ENCODE results near the gene USP21. TPM values are rescaled to one million over a fixed set of nuclear protein-coding genes. Genes with fewer than 3 reads are reported as not detected.

USP21 gene
- total and polyA plus RNA-seq, 2 of the 4 experiments (the other 2 are of a cell fraction) = 6.3 to 23.8 TPM

DNA sequence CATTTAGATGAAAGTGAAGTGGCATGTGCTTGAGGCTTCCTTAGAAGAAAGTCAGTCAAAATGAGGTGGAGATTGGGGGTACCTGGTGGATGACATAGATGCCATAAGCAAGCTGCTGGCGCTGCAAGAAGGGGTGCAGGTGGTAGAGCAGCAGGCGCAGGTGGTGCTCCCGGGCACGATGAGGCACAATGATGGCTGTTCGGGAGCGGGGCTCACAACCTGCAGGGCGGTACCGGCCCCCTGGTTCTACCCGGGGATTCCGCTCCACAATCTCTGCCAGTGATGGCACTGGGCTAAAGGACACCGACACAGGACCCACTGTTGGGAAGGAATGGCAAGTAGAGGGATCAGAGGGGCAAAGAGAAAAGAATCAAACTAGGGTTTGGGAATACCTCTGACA is 15.6 kb downstream of the USP21 start:
- BruUV-seq (replicated peaks) = no TSS peak
- WGBS, 2 experiments (ENCODE audit: extremely low coverage in 2 of 2, insufficient read length in 1 of 2) = 100% methylated on average over 7 of the region's 11 CpGs; no CpG with 5 or more reads in 1 of the 2 experiments
- CTCF ChIA-PET = no interaction called here

More for the DNA sequence above, 15.6 kb downstream of the USP21 start:
- Histone ChIP-seq H3K4me3 (ENCODE audit: insufficient read depth, low read depth, low read length) (no peak overlapping the region), H3K4ac (ENCODE audit: low read depth, low read length) (no peak overlapping the region), H3K14ac (replicated peaks; ENCODE audit: low read depth, low read length) (no peak overlapping the region), H3K27ac (ENCODE audit: insufficient read depth, low read length) (no peak overlapping the region), H3K9me1 (ENCODE audit: insufficient read depth, low read length) (peaks cover 11% of the 10 kb centered on the region), H2AK9ac (replicated peaks; ENCODE audit: low read depth, low read length, poor library complexity) (no peak overlapping the region), H3K9me3 (ENCODE audit: control insufficient read depth, insufficient read depth, low read length) (no peaks in the 10 kb centered on the region), H4K20me1 (ENCODE audit: insufficient read depth, low read length) (peaks cover 13% of the 10 kb centered on the region; the same call in 1 of the 2 replicates), H3K18ac (ENCODE audit: low read depth, low read length) (no peak overlapping the region), H3K36me3 (ENCODE audit: control insufficient read depth, insufficient read depth, low read length) (peaks cover 40% of the 10 kb centered on the region), H2BK20ac (ENCODE audit: low read depth, low read length) (no peak overlapping the region), H2BK5ac (ENCODE audit: low read depth, low read length, poor library complexity, severe bottlenecking) (no peak overlapping the region), H2BK15ac (ENCODE audit: low read depth, low read length) (no peak overlapping the region), H2BK120ac (ENCODE audit: low read depth, low read length) (no peak overlapping the region), H4K91ac (ENCODE audit: insufficient read depth, low read depth, low read length) (no peak overlapping the region), H4K8ac (ENCODE audit: low read depth in 2 of 2, low read length in 2 of 2) (no peak overlapping the region), H3K56ac (ENCODE audit: extremely low read depth, insufficient read depth, low read length) (no peak overlapping the region), H2AFZ (replicated peaks; ENCODE audit: low read length, poor library complexity) (no peak overlapping the region), H3K27me3 (ENCODE audit: control insufficient read depth, insufficient read depth, low read length) (no peaks in the 10 kb centered on the region), H3K9ac (ENCODE audit: low read depth, low read length) (no peak overlapping the region), H3K4me1 (ENCODE audit: control insufficient read depth, insufficient read depth, low read length) (peaks cover 17% of the 10 kb centered on the region), H3K4me2 (ENCODE audit: low read depth, low read length) (no peak overlapping the region), H3K23ac (ENCODE audit: low read depth, low read length) (no peak overlapping the region), H3K79me1 (ENCODE audit: low read depth in 1 of 2, low read length in 2 of 2) (peaks cover 14 to 43% of the 10 kb centered on the region in 2 experiments), H2AK5ac (ENCODE audit: low read depth, low read length) (no peak overlapping the region), H4K5ac (ENCODE audit: low read depth, low read length) (no peak overlapping the region)
- dilution Hi-C loops (cut with HindIII; ENCODE audit: low sequenced_read_pairs, unreplicated experiment) (no loop called here), intact Hi-C loops (cut with micrococcal nuclease) (no loop called here), in situ Hi-C loops (cut with MboI; ENCODE audit: low sequenced_read_pairs) (no loop called here)
- ATAC-seq (ENCODE audit: low read depth) (no peak), DNase-seq (no peak)
- POLR2A ChIA-PET (ENCODE audit: unreplicated experiment) = no interaction called here
- TF ChIP-seq NFE2L2 (IDR thresholded peaks at IDR 0.05; ENCODE audit: low read depth, low read length) (no peak), RAD21 (IDR thresholded peaks at IDR 0.05; ENCODE audit: low read length) (no peak), MAZ (IDR thresholded peaks at IDR 0.05; ENCODE audit: borderline replicate concordance, low read depth, low read length) (no peak), CHD1 (IDR thresholded peaks at IDR 0.05; ENCODE audit: low read depth, low read length) (no peak)
- TF ChIP-seq, protein P1, sequence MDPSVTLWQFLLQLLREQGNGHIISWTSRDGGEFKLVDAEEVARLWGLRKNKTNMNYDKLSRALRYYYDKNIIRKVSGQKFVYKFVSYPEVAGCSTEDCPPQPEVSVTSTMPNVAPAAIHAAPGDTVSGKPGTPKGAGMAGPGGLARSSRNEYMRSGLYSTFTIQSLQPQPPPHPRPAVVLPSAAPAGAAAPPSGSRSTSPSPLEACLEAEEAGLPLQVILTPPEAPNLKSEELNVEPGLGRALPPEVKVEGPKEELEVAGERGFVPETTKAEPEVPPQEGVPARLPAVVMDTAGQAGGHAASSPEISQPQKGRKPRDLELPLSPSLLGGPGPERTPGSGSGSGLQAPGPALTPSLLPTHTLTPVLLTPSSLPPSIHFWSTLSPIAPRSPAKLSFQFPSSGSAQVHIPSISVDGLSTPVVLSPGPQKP (IDR thresholded peaks at IDR 0.05; ENCODE audit: borderline replicate concordance, low read depth, low read length) = no peak

Measured in IMR-90 (cell line).